Measurements from ENCODE around the gene IFIT2. TPM values are rescaled to one million over a fixed set of nuclear protein-coding genes. Genes with fewer than 3 reads are reported as not detected.

Gene IFIT2
- total and polyA plus RNA-seq, 7 experiments from 2014 or later, result 4.4 to 16.4 (median 8.4) TPM

- H3K27me3 ChIP-seq (ENCODE audit: control insufficient read depth in 2 of 2, insufficient read depth in 2 of 2, low read length in 2 of 2), result no peaks in the 10 kb centered on the region
- DNase-seq (no peak), ATAC-seq (no peak)
- ChIA-PET CTCF (interaction anchor here (1.4 kb wide), 1 partner anchor 102 kb away, joined by 4 read pairs; no protein-coding TSS in a partner anchor), POLR2A (interaction anchor here (1.6 kb wide), 1 partner anchor 10 kb away, joined by 3 read pairs; no protein-coding TSS in a partner anchor)
- Mint-ChIP-seq H3K4me3 (no peak overlapping the region), H3K4me1 (no peaks in the 10 kb centered on the region), H3K27ac (no peak overlapping the region), H3K27me3 (peaks cover 0 to 23% (median 0%) of the 10 kb centered on the region in 5 donors), H3K9me3 (no peaks in the 10 kb centered on the region), H3K36me3 (no peaks in the 10 kb centered on the region)
- no peak overlapping the region for H3K27ac ChIP-seq (ENCODE audit: low read depth, low read length)
- no peak overlapping the region for H3K4me3 ChIP-seq (ENCODE audit: low read length)
- H3K36me3 ChIP-seq (ENCODE audit: control insufficient read depth in 2 of 3, insufficient read depth in 3 of 3, low read length in 3 of 3), result no peaks in the 10 kb centered on the region
- H3K9me3 ChIP-seq (ENCODE audit: control insufficient read depth in 2 of 3, low read length in 3 of 3), result no peaks in the 10 kb centered on the region
- H3K4me1 ChIP-seq (ENCODE audit: control insufficient read depth in 2 of 2, insufficient read depth in 2 of 2, low read length in 2 of 2), result no peaks in the 10 kb centered on the region
- intact Hi-C loops (cut with micrococcal nuclease), result no loop called here
Observed at GRCh38 chr10:89266721-89267453, 35.0 kb upstream of the IFIT2 start.

GRCh38 chr10:89269433-89270152 is 32.3 kb upstream of the IFIT2 start:
- intact Hi-C loops (cut with micrococcal nuclease), result no loop called here
- POLR2A ChIA-PET, result interaction anchor here (1.0 kb wide), 1 partner anchor 47 kb away, joined by 3 read pairs; no protein-coding TSS in a partner anchor
- H3K36me3 ChIP-seq (ENCODE audit: control insufficient read depth in 2 of 3, insufficient read depth in 3 of 3, low read length in 3 of 3), result no peaks in the 10 kb centered on the region
- Mint-ChIP-seq H3K27me3 (peaks cover 0 to 41% (median 0%) of the 10 kb centered on the region in 5 donors), H3K27ac (no peak overlapping the region), H3K4me3 (no peak overlapping the region), H3K9me3 (peaks cover 0 to 2% (median 0%) of the 10 kb centered on the region in 11 donors), H3K4me1 (no peaks in the 10 kb centered on the region), H3K36me3 (no peaks in the 10 kb centered on the region)
- H3K27me3 ChIP-seq (ENCODE audit: control insufficient read depth in 2 of 2, insufficient read depth in 2 of 2, low read length in 2 of 2), result no peaks in the 10 kb centered on the region
- CTCF ChIA-PET, result interaction anchor here (0.6 kb wide), 1 partner anchor 149 kb away, joined by 4 read pairs; no protein-coding TSS in a partner anchor
- H3K9me3 ChIP-seq (ENCODE audit: control insufficient read depth in 2 of 3, low read length in 3 of 3), result no peaks in the 10 kb centered on the region
- no peak overlapping the region for H3K4me3 ChIP-seq (ENCODE audit: low read length)
- ATAC-seq, result no peak
- no peak overlapping the region for H3K27ac ChIP-seq (ENCODE audit: low read depth, low read length)
- H3K4me1 ChIP-seq (ENCODE audit: control insufficient read depth in 2 of 2, insufficient read depth in 2 of 2, low read length in 2 of 2), result no peaks in the 10 kb centered on the region
- no peak for DNase-seq

- no peak for ATAC-seq
- H3K36me3 Mint-ChIP-seq, result no peaks in the 10 kb centered on the region
- H3K4me3 Mint-ChIP-seq, result no peak overlapping the region
- peaks cover 0 to 2% (median 0%) of the 10 kb centered on the region in 11 donors for H3K9me3 Mint-ChIP-seq
- H3K27ac Mint-ChIP-seq, result no peak overlapping the region
- H3K27me3 Mint-ChIP-seq, result peaks cover 0 to 45% (median 0%) of the 10 kb centered on the region in 5 donors
- no peak for DNase-seq
- no peaks in the 10 kb centered on the region for H3K36me3 ChIP-seq (ENCODE audit: control insufficient read depth in 2 of 3, insufficient read depth in 3 of 3, low read length in 3 of 3)
- H3K4me1 Mint-ChIP-seq, result no peaks in the 10 kb centered on the region
- H3K27me3 ChIP-seq (ENCODE audit: control insufficient read depth in 2 of 2, insufficient read depth in 2 of 2, low read length in 2 of 2), result no peaks in the 10 kb centered on the region
- no peak overlapping the region for H3K4me3 ChIP-seq (ENCODE audit: low read length)
- intact Hi-C loops (cut with micrococcal nuclease), result no loop called here
- no peaks in the 10 kb centered on the region for H3K9me3 ChIP-seq (ENCODE audit: control insufficient read depth in 2 of 3, low read length in 3 of 3)
- H3K4me1 ChIP-seq (ENCODE audit: control insufficient read depth in 2 of 2, insufficient read depth in 2 of 2, low read length in 2 of 2), result no peaks in the 10 kb centered on the region
- ChIA-PET POLR2A (no interaction called here), CTCF (interaction anchor here (0.6 kb wide), 1 partner anchor 137 kb away, joined by 4 read pairs; no protein-coding TSS in a partner anchor)
- H3K27ac ChIP-seq (ENCODE audit: low read depth, low read length), result no peak overlapping the region
Observed at GRCh38 chr10:89270153-89270483, 31.7 kb upstream of the IFIT2 start.

GRCh38 chr10:89271532-89271931 is 30.3 kb upstream of the IFIT2 start:
- no peak overlapping the region for H3K4me3 Mint-ChIP-seq
- no peaks in the 10 kb centered on the region for H3K36me3 ChIP-seq (ENCODE audit: control insufficient read depth in 2 of 3, insufficient read depth in 3 of 3, low read length in 3 of 3)
- H3K9me3 ChIP-seq (ENCODE audit: control insufficient read depth in 2 of 3, low read length in 3 of 3), result no peaks in the 10 kb centered on the region
- intact Hi-C loops (cut with micrococcal nuclease), result no loop called here
- no peaks in the 10 kb centered on the region for H3K36me3 Mint-ChIP-seq
- H3K27ac ChIP-seq (ENCODE audit: low read depth, low read length), result no peak overlapping the region
- no peaks in the 10 kb centered on the region for H3K27me3 ChIP-seq (ENCODE audit: control insufficient read depth in 2 of 2, insufficient read depth in 2 of 2, low read length in 2 of 2)
- DNase-seq, result no peak
- no peaks in the 10 kb centered on the region for H3K4me1 ChIP-seq (ENCODE audit: control insufficient read depth in 2 of 2, insufficient read depth in 2 of 2, low read length in 2 of 2)
- CTCF ChIA-PET, result no interaction called here
- H3K4me1 Mint-ChIP-seq, result no peaks in the 10 kb centered on the region
- POLR2A ChIA-PET, result no interaction called here
- peaks cover 0 to 2% (median 0%) of the 10 kb centered on the region in 11 donors for H3K9me3 Mint-ChIP-seq
- H3K27ac Mint-ChIP-seq, result no peak overlapping the region
- H3K4me3 ChIP-seq (ENCODE audit: low read length), result no peak overlapping the region
- H3K27me3 Mint-ChIP-seq, result peaks cover 0 to 55% (median 0%) of the 10 kb centered on the region in 5 donors
- ATAC-seq, result no peak

- Histone ChIP-seq H3K27ac (ENCODE audit: low read depth, low read length) (no peak overlapping the region), H3K36me3 (ENCODE audit: control insufficient read depth in 2 of 3, insufficient read depth in 3 of 3, low read length in 3 of 3) (no peaks in the 10 kb centered on the region), H3K27me3 (ENCODE audit: control insufficient read depth in 2 of 2, insufficient read depth in 2 of 2, low read length in 2 of 2) (no peaks in the 10 kb centered on the region), H3K9me3 (ENCODE audit: control insufficient read depth in 2 of 3, low read length in 3 of 3) (no peaks in the 10 kb centered on the region), H3K4me1 (ENCODE audit: control insufficient read depth in 2 of 2, insufficient read depth in 2 of 2, low read length in 2 of 2) (no peaks in the 10 kb centered on the region), H3K4me3 (ENCODE audit: low read length) (no peak overlapping the region)
- Mint-ChIP-seq H3K27ac (no peak overlapping the region), H3K4me3 (no peak overlapping the region), H3K4me1 (no peaks in the 10 kb centered on the region), H3K9me3 (peaks cover 0 to 2% (median 0%) of the 10 kb centered on the region in 11 donors), H3K36me3 (no peaks in the 10 kb centered on the region), H3K27me3 (peaks cover 0 to 63% (median 0%) of the 10 kb centered on the region in 5 donors)
- intact Hi-C loops (cut with micrococcal nuclease), result no loop called here
- no peak for DNase-seq
- ChIA-PET POLR2A (no interaction called here), CTCF (interaction anchor here (0.8 to 1.1 kb wide), 2 partner anchors 30 to 96 kb away, joined by 3 read pairs; no protein-coding TSS in a partner anchor)
- ATAC-seq, result no peak
Observed at GRCh38 chr10:89273680-89274079, 28.2 kb upstream of the IFIT2 start.

GRCh38 chr10:89274928-89275327 is 26.9 kb upstream of the IFIT2 start:
- DNase-seq, result no peak
- ChIA-PET POLR2A (no interaction called here), CTCF (no interaction called here)
- Mint-ChIP-seq H3K4me1 (peaks cover 0 to 4% (median 0%) of the 10 kb centered on the region in 7 donors), H3K36me3 (no peaks in the 10 kb centered on the region), H3K27me3 (peaks cover 0 to 57% (median 0%) of the 10 kb centered on the region in 5 donors), H3K27ac (no peak overlapping the region), H3K9me3 (peaks cover 0 to 2% (median 0%) of the 10 kb centered on the region in 11 donors), H3K4me3 (no peak overlapping the region)
- Histone ChIP-seq H3K9me3 (ENCODE audit: control insufficient read depth in 2 of 3, low read length in 3 of 3) (no peaks in the 10 kb centered on the region), H3K27ac (ENCODE audit: low read depth, low read length) (no peak overlapping the region), H3K27me3 (ENCODE audit: control insufficient read depth in 2 of 2, insufficient read depth in 2 of 2, low read length in 2 of 2) (no peaks in the 10 kb centered on the region), H3K4me3 (ENCODE audit: low read length) (no peak overlapping the region), H3K4me1 (ENCODE audit: control insufficient read depth in 2 of 2, insufficient read depth in 2 of 2, low read length in 2 of 2) (no peaks in the 10 kb centered on the region), H3K36me3 (ENCODE audit: control insufficient read depth in 2 of 3, insufficient read depth in 3 of 3, low read length in 3 of 3) (no peaks in the 10 kb centered on the region)
- intact Hi-C loops (cut with micrococcal nuclease), result no loop called here
- ATAC-seq, result no peak
